PFSK-1 (cell line): ENCODE results near the gene TEX2.

Source experiments
- FOXP2 ChIP-seq: optimal IDR thresholded peaks from 2 replicates; pipeline ENCODE3; 2011; ENCODE audit warnings: borderline replicate concordance, control low read depth, inconsistent platforms; ENCODE audit not compliant: insufficient read depth; ENCODE audit errors: extremely low read length, extremely low read depth
- POLR2AphosphoS5 ChIP-seq: IDR thresholded peaks from 2 replicates; pipeline ENCODE4 v1.6.1; 2012; ENCODE audit warnings: low read depth, mild to moderate bottlenecking, control low read depth, low read length, moderate library complexity
- REST ChIP-seq, 2 experiments: IDR thresholded peaks; 2 replicates each; pipeline versions ENCODE4 v1.6.1 to v1.8.0; 2011 to 2012; ENCODE audit warnings: low read depth in 2 of 2, low read length in 2 of 2, control low read depth in 1 of 2, inconsistent platforms in 1 of 2, mild to moderate bottlenecking in 1 of 2, moderate library complexity in 1 of 2; ENCODE audit not compliant: insufficient read depth in 1 of 2
- SIN3A ChIP-seq: IDR thresholded peaks from 2 replicates; pipeline ENCODE4 v1.6.1; 2012; ENCODE audit warnings: mild to moderate bottlenecking, low read length, moderate library complexity, borderline replicate concordance; ENCODE audit not compliant: insufficient read depth
- TAF1 ChIP-seq: IDR thresholded peaks from 2 replicates; pipeline ENCODE4 v1.6.1; 2012; ENCODE audit warnings: low read length, control low read depth, borderline replicate concordance; ENCODE audit not compliant: insufficient read depth

TEX2 gene

GRCh38 chr17:64269687-64270649 is 6.9 kb upstream of the TEX2 start:
- no peak for TF ChIP-seq TAF1
- TF ChIP-seq SIN3A = no peak
- no peak for TF ChIP-seq POLR2AphosphoS5
- TF ChIP-seq REST (IDR thresholded peaks at IDR 0.05; ENCODE audit: insufficient read depth in 1 of 2, low read depth in 2 of 2, low read length in 2 of 2) = no peak
- TF ChIP-seq FOXP2 = no peak

GRCh38 chr17:64264891-64265290 is 1.8 kb upstream of the TEX2 start:
- no peak for TF ChIP-seq SIN3A
- no peak for TF ChIP-seq TAF1

- TF ChIP-seq FOXP2 (no peak), POLR2AphosphoS5 (no peak), TAF1 (no peak; the same call in 1 of the 2 replicates), SIN3A (no peak; the same call in 1 of the 2 replicates), REST (IDR thresholded peaks at IDR 0.05; ENCODE audit: insufficient read depth in 1 of 2, low read depth in 2 of 2, low read length in 2 of 2) (no peak)
These were observed 661 bp downstream of the TEX2 start for GRCh38 chr17:64262198-64262999.

- TF ChIP-seq FOXP2 = no peak
- no peak for TF ChIP-seq SIN3A
- TF ChIP-seq POLR2AphosphoS5 = no peak
- TF ChIP-seq TAF1 = no peak
- no peak for TF ChIP-seq REST (IDR thresholded peaks at IDR 0.05; ENCODE audit: insufficient read depth in 1 of 2, low read depth in 2 of 2, low read length in 2 of 2)
These were observed 1.5 kb downstream of the TEX2 start for GRCh38 chr17:64261417-64262145.

- no peak for TF ChIP-seq POLR2AphosphoS5
- TF ChIP-seq SIN3A = no peak
- no peak for TF ChIP-seq TAF1
- TF ChIP-seq REST (IDR thresholded peaks at IDR 0.05; ENCODE audit: insufficient read depth in 1 of 2, low read depth in 2 of 2, low read length in 2 of 2) = no peak
- no peak for TF ChIP-seq FOXP2
These were observed 2.2 kb downstream of the TEX2 start for GRCh38 chr17:64260886-64261285.
